OCI-LY3 (cell line): Measurements from ENCODE around the gene MARF1.

Experiments
- H2AFZ ChIP-seq: fragments of 200-600, 300-600 bp; shearing (Covaris generic); 2 replicates; pipeline ENCODE4 v1.6.0; 2014; ENCODE audit warnings: antibody characterized with exemption, low read depth, low read length
- H3K27ac ChIP-seq: fragments of 200-600, 300-600 bp; sonication (generic); 2 replicates; pipeline ENCODE4 v1.5.1; 2014; ENCODE audit warnings: mild to moderate bottlenecking, low read length, moderate library complexity, mixed read lengths
- H3K27me3 ChIP-seq: fragments of 200-600, 300-600 bp; sonication (generic); 2 replicates; pipeline ENCODE4 v1.6.1; 2014; ENCODE audit warnings: low read depth, low read length, mixed read lengths
- H3K36me3 ChIP-seq: fragments of 200-600, 300-600 bp; sonication (generic); replicated peaks from 2 replicates; pipeline ENCODE3; 2014; ENCODE audit warnings: low read depth, low read length, mixed read lengths
- H3K4me1 ChIP-seq: fragments of 300-600, 200-600 bp; sonication (generic); 2 replicates; pipeline ENCODE4 v1.6.1; 2014; ENCODE audit warnings: low read length, mixed read lengths
- H3K4me2 ChIP-seq: fragments of 200-600, 300-600 bp; sonication (generic); 2 replicates; pipeline ENCODE4 v1.6.1; 2014; ENCODE audit warnings: low read length, mixed read lengths
- H3K4me3 ChIP-seq: fragments of 300-600, 200-600 bp; sonication (generic); 2 replicates; pipeline ENCODE4 v1.5.1; 2014; ENCODE audit warnings: antibody characterized with exemption, mild to moderate bottlenecking, low read length, moderate library complexity
- H3K79me2 ChIP-seq: fragments of 300-600, 200-600 bp; shearing (Covaris generic); 2 replicates; pipeline ENCODE4 v1.6.1; 2014; ENCODE audit warnings: mild to moderate bottlenecking, low read length, mixed read lengths
- H3K9ac ChIP-seq: fragments of 300-600, 200-600 bp; shearing (Covaris generic); 2 replicates; pipeline ENCODE4 v1.6.0; 2014; ENCODE audit warnings: mild to moderate bottlenecking, low read length, moderate library complexity
- H3K9me3 ChIP-seq: fragments of 200-600, 300-600 bp; shearing (Covaris generic); 2 replicates; pipeline ENCODE4 v1.6.1; 2014; ENCODE audit warnings: low read length, mixed read lengths; ENCODE audit not compliant: insufficient read depth
- H4K20me1 ChIP-seq: fragments of 200-600, 300-600 bp; sonication (generic); 2 replicates; pipeline ENCODE4 v1.6.1; 2016; ENCODE audit warnings: low read length, mixed read lengths; ENCODE audit not compliant: insufficient read depth
- EZH2phosphoT487 ChIP-seq: fragments of 200-600 bp; shearing (Covaris generic); IDR thresholded peaks from 2 replicates; pipeline ENCODE4 v1.6.1; 2018; ENCODE audit warnings: antibody characterized with exemption, mixed run types, low read depth
- TF ChIP-seq, protein P1 (sequence below): fragments of 200-600, 300-600 bp; sonication (generic); IDR thresholded peaks from 2 replicates; pipeline ENCODE4 v1.5.1; 2014; ENCODE audit warnings: antibody characterized with exemption, low read length, low read depth

Gene MARF1

DNA sequence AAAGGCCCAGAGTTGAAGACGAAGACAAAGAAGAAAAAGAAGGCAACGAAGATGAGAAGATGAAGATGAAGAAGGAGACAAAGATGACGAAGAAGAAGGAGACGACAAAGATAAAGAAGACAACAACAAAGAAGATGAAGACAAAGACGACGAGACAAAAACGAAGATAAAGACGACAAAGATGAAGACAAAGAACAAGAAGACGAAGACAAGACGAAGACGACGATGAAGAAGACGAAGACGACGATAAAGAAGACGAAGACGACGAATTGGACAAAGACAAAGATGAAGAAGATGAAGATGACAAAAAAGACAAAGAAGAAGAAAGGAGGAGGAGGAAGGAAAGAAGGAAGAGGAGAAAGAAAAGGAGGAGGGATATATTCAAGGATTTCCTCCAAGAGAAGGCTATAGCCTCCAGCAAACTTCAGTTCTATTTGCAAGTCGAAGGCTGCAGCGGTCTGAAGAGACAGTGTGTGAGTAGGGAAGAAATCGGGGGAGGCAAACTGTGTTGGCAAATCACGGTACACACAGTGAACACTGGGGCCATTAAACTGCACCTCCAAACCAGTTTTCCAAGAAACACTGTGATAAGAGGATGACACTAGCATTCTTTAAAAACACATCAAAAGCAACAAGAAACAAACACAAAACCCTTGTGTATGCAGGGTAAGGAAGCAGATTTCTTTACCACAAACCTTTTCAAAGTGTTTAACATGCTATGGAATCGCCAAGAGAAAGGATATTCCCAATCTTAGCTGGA, 40.5 kb downstream of the MARF1 start:
- Histone ChIP-seq H3K27me3 (no peaks in the 10 kb centered on the region), H3K27ac (no peak overlapping the region), H4K20me1 (peaks cover 8% of the 10 kb centered on the region; the same call in 1 of the 2 replicates), H2AFZ (no peak overlapping the region), H3K9ac (no peak overlapping the region), H3K36me3 (peaks cover 89% of the 10 kb centered on the region), H3K4me2 (no peak overlapping the region), H3K79me2 (no peaks in the 10 kb centered on the region; the same call in 1 of the 2 replicates), H3K4me1 (no peaks in the 10 kb centered on the region), H3K4me3 (no peak overlapping the region), H3K9me3 (no peaks in the 10 kb centered on the region)
- TF ChIP-seq EZH2phosphoT487 = no peak
- TF ChIP-seq, protein P1, sequence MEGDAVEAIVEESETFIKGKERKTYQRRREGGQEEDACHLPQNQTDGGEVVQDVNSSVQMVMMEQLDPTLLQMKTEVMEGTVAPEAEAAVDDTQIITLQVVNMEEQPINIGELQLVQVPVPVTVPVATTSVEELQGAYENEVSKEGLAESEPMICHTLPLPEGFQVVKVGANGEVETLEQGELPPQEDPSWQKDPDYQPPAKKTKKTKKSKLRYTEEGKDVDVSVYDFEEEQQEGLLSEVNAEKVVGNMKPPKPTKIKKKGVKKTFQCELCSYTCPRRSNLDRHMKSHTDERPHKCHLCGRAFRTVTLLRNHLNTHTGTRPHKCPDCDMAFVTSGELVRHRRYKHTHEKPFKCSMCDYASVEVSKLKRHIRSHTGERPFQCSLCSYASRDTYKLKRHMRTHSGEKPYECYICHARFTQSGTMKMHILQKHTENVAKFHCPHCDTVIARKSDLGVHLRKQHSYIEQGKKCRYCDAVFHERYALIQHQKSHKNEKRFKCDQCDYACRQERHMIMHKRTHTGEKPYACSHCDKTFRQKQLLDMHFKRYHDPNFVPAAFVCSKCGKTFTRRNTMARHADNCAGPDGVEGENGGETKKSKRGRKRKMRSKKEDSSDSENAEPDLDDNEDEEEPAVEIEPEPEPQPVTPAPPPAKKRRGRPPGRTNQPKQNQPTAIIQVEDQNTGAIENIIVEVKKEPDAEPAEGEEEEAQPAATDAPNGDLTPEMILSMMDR = no peak

DNA sequence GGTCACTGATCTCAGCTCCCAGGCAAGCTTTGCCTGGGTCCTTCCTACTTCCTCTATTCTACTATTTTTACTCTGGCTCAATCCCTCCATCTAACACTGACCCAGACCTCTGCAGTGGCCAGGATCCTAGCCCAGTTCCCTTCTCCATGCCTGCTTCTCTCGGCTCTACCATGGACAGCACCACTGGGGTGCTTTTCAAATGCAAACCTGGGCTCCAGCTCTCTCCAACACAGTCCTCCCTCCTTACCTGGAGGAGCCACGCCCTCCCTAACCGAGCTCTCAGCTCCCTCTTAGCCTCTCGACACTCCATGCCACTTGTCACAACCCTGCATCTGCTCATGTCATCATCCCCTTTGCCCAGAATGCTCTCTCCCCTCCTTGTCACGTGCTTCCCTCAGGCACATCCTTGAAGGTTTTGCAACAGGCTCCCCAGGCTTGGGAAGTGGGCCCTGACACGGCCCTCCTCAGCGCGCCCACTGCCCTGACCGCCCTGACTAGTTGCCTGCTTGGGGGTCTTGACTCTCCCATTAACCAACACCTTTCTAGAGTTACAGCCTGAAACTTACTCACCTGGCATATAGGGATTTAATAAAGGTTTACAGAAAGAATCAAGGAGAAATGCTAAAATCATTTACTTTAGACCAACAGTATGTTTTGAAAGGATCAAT, 41.6 kb downstream of the MARF1 start:
- no peaks in the 10 kb centered on the region for H3K4me1 ChIP-seq
- no peaks in the 10 kb centered on the region for H3K9me3 ChIP-seq
- TF ChIP-seq, protein P1 = no peak
- no peak for TF ChIP-seq EZH2phosphoT487
- no peak overlapping the region for H3K27ac ChIP-seq
- peaks cover 88% of the 10 kb centered on the region for H3K36me3 ChIP-seq
- H2AFZ ChIP-seq = no peak overlapping the region
- no peak overlapping the region for H3K4me2 ChIP-seq
- H3K27me3 ChIP-seq = no peaks in the 10 kb centered on the region
- no peaks in the 10 kb centered on the region for H3K79me2 ChIP-seq
- H3K9ac ChIP-seq = no peak overlapping the region
- no peak overlapping the region for H3K4me3 ChIP-seq
- peaks cover 8% of the 10 kb centered on the region; the same call in 1 of the 2 replicates for H4K20me1 ChIP-seq

DNA sequence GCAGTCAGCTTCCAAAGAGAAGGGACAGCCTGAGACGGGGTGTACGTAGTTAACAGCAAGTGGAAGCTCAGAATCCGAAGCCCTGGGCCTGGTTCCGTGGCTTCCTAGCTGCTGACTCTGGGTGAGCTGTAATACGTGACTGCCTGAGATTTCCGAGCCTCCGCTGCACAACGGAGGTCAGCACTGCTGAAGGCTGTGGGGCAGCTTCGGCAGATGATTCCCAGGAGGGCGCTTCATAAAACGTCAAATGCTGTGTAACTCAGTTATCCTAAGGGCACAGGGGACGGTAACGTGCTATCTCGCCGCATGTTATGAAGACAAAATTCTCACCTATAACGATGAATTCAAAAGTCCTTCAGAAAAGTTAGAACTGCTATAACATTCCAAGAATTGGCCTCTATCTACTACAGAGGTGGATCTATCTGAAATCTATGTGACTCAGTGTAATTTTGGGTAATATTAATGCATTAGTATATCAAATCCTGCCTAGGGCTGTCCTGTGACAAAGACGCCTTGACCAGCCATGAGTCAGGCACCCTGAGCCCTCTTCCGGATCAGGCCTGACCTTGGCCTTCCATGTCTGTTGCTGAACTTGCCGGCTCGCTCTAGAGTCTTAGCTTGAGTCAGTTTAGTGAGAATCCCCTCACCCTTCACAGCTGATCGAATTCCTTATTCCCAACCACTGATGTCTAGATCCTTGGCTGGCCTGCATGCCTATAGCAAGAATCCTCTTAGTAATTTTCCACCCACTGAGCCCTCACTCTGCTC, 43.5 kb downstream of the MARF1 start:
- Histone ChIP-seq H4K20me1 (peaks cover 8% of the 10 kb centered on the region; the same call in 1 of the 2 replicates), H3K9me3 (no peaks in the 10 kb centered on the region), H3K4me3 (no peak overlapping the region), H3K4me2 (no peak overlapping the region), H3K36me3 (peaks cover 87% of the 10 kb centered on the region), H3K27me3 (no peaks in the 10 kb centered on the region), H3K4me1 (no peaks in the 10 kb centered on the region), H3K79me2 (no peaks in the 10 kb centered on the region), H3K9ac (no peak overlapping the region), H2AFZ (no peak overlapping the region), H3K27ac (no peak overlapping the region)
- TF ChIP-seq EZH2phosphoT487 = no peak
- TF ChIP-seq, protein P1 = no peak

DNA sequence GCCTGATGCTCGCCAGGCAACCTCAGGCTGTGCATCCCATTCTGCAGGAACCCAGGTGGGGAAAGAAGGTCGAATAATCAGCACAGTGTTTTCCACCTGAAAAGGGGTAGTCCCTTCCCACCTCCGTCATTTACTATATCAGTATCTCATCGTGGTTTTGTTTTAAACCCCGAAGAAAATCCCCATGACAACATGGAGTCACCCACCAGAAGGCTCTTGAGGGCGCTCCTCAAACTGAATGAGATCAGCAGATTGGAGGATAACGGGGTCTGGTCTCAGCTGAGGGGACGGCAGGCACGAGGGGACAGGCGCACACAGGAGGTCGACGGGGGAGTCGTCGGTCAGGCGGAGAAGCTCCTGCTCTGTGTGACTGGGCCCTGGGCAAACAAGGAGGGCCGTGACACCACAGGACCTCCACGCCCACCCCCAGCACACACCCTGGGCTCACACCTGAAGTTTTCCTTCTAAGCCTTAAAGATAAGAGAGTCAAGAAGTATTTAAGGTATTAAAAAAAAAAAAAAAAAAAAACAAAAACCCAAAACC, 44.2 kb downstream of the MARF1 start:
- Histone ChIP-seq H3K36me3 (peaks cover 85% of the 10 kb centered on the region), H3K27ac (no peak overlapping the region), H3K4me2 (no peak overlapping the region)

More for the DNA sequence above, 44.2 kb downstream of the MARF1 start:
- no peak overlapping the region for H3K4me3 ChIP-seq
- no peaks in the 10 kb centered on the region for H3K9me3 ChIP-seq
- no peaks in the 10 kb centered on the region for H3K4me1 ChIP-seq
- no peak overlapping the region for H3K9ac ChIP-seq
- TF ChIP-seq, protein P1 = no peak
- no peak for TF ChIP-seq EZH2phosphoT487
- no peak overlapping the region for H2AFZ ChIP-seq
- peaks cover 8% of the 10 kb centered on the region; the same call in 1 of the 2 replicates for H4K20me1 ChIP-seq
- H3K79me2 ChIP-seq = no peaks in the 10 kb centered on the region
- no peaks in the 10 kb centered on the region for H3K27me3 ChIP-seq
